ENCODE measurements around the gene MT1F.
"Not testable (repeated sequence)": the region's sequence is repeated elsewhere in the genome, so short reads cannot be mapped to it uniquely, and the experiment has no call there.

DNA sequence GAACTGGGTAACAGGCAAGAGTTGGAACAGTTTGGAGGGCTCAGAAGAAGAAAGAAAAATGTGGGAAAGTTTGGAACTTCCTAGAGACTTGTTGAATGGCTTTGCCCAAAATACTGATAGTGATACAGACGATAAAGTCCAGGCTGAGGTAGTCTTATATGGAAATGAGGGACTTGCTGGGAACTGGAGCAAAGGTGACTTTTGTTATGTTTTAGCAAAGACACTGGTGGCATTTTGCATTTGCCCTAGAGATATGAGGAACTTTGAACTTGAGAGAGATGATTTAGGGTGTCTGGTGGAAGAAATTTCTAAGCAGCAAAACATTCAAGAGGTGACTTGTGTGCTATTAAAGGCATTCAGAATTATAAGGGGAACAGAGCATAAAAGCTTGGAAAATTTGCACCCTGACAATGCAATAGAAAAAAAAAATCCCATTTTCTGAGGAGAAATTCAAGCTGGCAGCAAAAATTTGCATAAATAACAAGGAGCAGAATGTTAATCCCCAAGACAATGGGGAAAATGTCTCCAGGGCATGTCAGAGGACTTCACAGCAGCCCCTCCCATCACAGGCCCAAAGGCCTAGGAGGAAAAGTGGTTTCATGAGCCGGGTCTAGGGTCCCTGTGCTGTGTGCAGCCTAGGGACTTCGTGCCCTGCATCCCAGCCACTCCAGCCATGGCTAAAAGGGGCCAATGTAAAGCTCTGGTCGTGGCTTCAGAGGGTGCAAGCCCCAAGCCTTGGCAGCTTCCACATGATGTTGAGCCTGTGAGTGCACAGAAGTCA, 35.9 kb upstream of the MT1F start:
- TF ChIP-seq, protein P1, sequence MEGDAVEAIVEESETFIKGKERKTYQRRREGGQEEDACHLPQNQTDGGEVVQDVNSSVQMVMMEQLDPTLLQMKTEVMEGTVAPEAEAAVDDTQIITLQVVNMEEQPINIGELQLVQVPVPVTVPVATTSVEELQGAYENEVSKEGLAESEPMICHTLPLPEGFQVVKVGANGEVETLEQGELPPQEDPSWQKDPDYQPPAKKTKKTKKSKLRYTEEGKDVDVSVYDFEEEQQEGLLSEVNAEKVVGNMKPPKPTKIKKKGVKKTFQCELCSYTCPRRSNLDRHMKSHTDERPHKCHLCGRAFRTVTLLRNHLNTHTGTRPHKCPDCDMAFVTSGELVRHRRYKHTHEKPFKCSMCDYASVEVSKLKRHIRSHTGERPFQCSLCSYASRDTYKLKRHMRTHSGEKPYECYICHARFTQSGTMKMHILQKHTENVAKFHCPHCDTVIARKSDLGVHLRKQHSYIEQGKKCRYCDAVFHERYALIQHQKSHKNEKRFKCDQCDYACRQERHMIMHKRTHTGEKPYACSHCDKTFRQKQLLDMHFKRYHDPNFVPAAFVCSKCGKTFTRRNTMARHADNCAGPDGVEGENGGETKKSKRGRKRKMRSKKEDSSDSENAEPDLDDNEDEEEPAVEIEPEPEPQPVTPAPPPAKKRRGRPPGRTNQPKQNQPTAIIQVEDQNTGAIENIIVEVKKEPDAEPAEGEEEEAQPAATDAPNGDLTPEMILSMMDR (IDR thresholded peaks at IDR 0.05), result not testable (repeated sequence)
- not testable (repeated sequence) for TF ChIP-seq POLR2A (IDR thresholded peaks at IDR 0.05)

All from right lobe of liver (tissue), 4 donors.